HUES48 (cell line): Measurements from ENCODE around the gene SCAF8.

Experiments used
- H3K27ac ChIP-seq: one replicate; pipeline ENCODE4 v1.7.0; 2013; ENCODE audit warnings: low read depth, low read length, inconsistent platforms
- H3K27me3 ChIP-seq: 2 replicates; pipeline ENCODE4 v1.6.1; 2013; ENCODE audit warnings: mild to moderate bottlenecking, low read length; ENCODE audit not compliant: control insufficient read depth, insufficient read depth
- H3K36me3 ChIP-seq: 2 replicates; pipeline ENCODE4 v1.6.1; 2013; ENCODE audit warnings: low read length; ENCODE audit not compliant: control insufficient read depth, insufficient read depth
- H3K4me1 ChIP-seq: 2 replicates; pipeline ENCODE4 v1.6.1; 2013; ENCODE audit warnings: mild to moderate bottlenecking, low read length; ENCODE audit not compliant: control insufficient read depth, insufficient read depth
- H3K4me3 ChIP-seq: 2 replicates; pipeline ENCODE4 v1.5.1; 2013; ENCODE audit warnings: mild to moderate bottlenecking, low read depth, low read length
- H3K9ac ChIP-seq: 2 replicates; pipeline ENCODE4 v1.6.1; 2013; ENCODE audit warnings: mild to moderate bottlenecking, low read depth, low read length, moderate library complexity
- H3K9me3 ChIP-seq: 2 replicates; pipeline ENCODE4 v1.6.1; 2013; ENCODE audit warnings: low read length; ENCODE audit not compliant: control insufficient read depth, insufficient read depth

Gene SCAF8

GRCh38 chr6:154733183-154733625, at the start of gene SCAF8:
SCAF8 (plus strand) TSS chr6:154733416; CDS start chr6:154733901, 485 bp downstream.
- Histone ChIP-seq H3K4me1 (peaks cover 8% of the 10 kb centered on the region), H3K27ac (peak within 1 kb of the TSS; percentile 99), H3K4me3 (peak within 1 kb of the TSS; percentile 73), H3K27me3 (no peaks in the 10 kb centered on the region), H3K9me3 (no peaks in the 10 kb centered on the region), H3K9ac (peak within 1 kb of the TSS; percentile 99), H3K36me3 (0 out of 2 replicates have a peak, but pooled peaks cover 9% of the 10 kb centered on the region)

GRCh38 chr6:154683756-154684523, 49.3 kb upstream of the SCAF8 start:
- Histone ChIP-seq H3K4me3 (no peak overlapping the region), H3K4me1 (no peaks in the 10 kb centered on the region), H3K27me3 (no peaks in the 10 kb centered on the region), H3K9me3 (no peaks in the 10 kb centered on the region; the same call in 1 of the 2 replicates), H3K9ac (no peak overlapping the region), H3K27ac (no peak overlapping the region), H3K36me3 (no peaks in the 10 kb centered on the region)

GRCh38 chr6:154686162-154686561, 47.1 kb upstream of the SCAF8 start:
- Histone ChIP-seq H3K4me3 (no peak overlapping the region), H3K9ac (no peak overlapping the region)

GRCh38 chr6:154689493-154690255, 43.5 kb upstream of the SCAF8 start:
- no peaks in the 10 kb centered on the region for H3K4me1 ChIP-seq
- no peak overlapping the region for H3K27ac ChIP-seq
- no peaks in the 10 kb centered on the region for H3K27me3 ChIP-seq
- H3K9ac ChIP-seq, result no peak overlapping the region
- no peak overlapping the region for H3K4me3 ChIP-seq
- no peaks in the 10 kb centered on the region for H3K36me3 ChIP-seq
- H3K9me3 ChIP-seq, result no peaks in the 10 kb centered on the region; the same call in 1 of the 2 replicates

More at GRCh38 chr6:154686162-154686561, 47.1 kb upstream of the SCAF8 start:
- Histone ChIP-seq H3K27ac (no peak overlapping the region), H3K36me3 (no peaks in the 10 kb centered on the region), H3K27me3 (no peaks in the 10 kb centered on the region), H3K4me1 (no peaks in the 10 kb centered on the region), H3K9me3 (no peaks in the 10 kb centered on the region; the same call in 1 of the 2 replicates)

GRCh38 chr6:154690857-154691256, 42.4 kb upstream of the SCAF8 start:
- H3K27me3 ChIP-seq, result no peaks in the 10 kb centered on the region
- no peak overlapping the region for H3K4me3 ChIP-seq
- no peak overlapping the region for H3K27ac ChIP-seq
- no peaks in the 10 kb centered on the region for H3K36me3 ChIP-seq
- H3K9me3 ChIP-seq, result no peaks in the 10 kb centered on the region; the same call in 1 of the 2 replicates
- H3K9ac ChIP-seq, result no peak overlapping the region
- H3K4me1 ChIP-seq, result no peaks in the 10 kb centered on the region

- no peak overlapping the region for H3K4me3 ChIP-seq
- H3K9me3 ChIP-seq, result no peaks in the 10 kb centered on the region
- no peak overlapping the region for H3K9ac ChIP-seq
- H3K27me3 ChIP-seq, result no peaks in the 10 kb centered on the region
- no peaks in the 10 kb centered on the region for H3K36me3 ChIP-seq
- no peak overlapping the region for H3K27ac ChIP-seq
- H3K4me1 ChIP-seq, result no peaks in the 10 kb centered on the region
These were observed 36.6 kb upstream of the SCAF8 start for GRCh38 chr6:154696661-154697060.

- no peaks in the 10 kb centered on the region for H3K9me3 ChIP-seq
- H3K4me3 ChIP-seq, result no peak overlapping the region
- no peaks in the 10 kb centered on the region for H3K36me3 ChIP-seq
- peaks cover 2% of the 10 kb centered on the region; the same call in 1 of the 2 replicates for H3K4me1 ChIP-seq
- no peak overlapping the region for H3K9ac ChIP-seq
- no peaks in the 10 kb centered on the region for H3K27me3 ChIP-seq
- H3K27ac ChIP-seq, result no peak overlapping the region
These were observed 30.1 kb upstream of the SCAF8 start for GRCh38 chr6:154703124-154703523.

- Histone ChIP-seq H3K9ac (no peak overlapping the region), H3K4me1 (peaks cover 2% of the 10 kb centered on the region; the same call in 1 of the 2 replicates), H3K9me3 (no peaks in the 10 kb centered on the region)
These were observed 27.6 kb upstream of the SCAF8 start for GRCh38 chr6:154705471-154706113.

GRCh38 chr6:154706389-154706788, 26.8 kb upstream of the SCAF8 start:
- Histone ChIP-seq H3K27me3 (no peaks in the 10 kb centered on the region), H3K27ac (no peak overlapping the region), H3K36me3 (no peaks in the 10 kb centered on the region), H3K4me3 (no peak overlapping the region), H3K9ac (no peak overlapping the region), H3K9me3 (no peaks in the 10 kb centered on the region), H3K4me1 (peaks cover 2% of the 10 kb centered on the region; the same call in 1 of the 2 replicates)

More at GRCh38 chr6:154705471-154706113, 27.6 kb upstream of the SCAF8 start:
- Histone ChIP-seq H3K27ac (no peak overlapping the region), H3K4me3 (no peak overlapping the region), H3K36me3 (no peaks in the 10 kb centered on the region), H3K27me3 (no peaks in the 10 kb centered on the region)

- Histone ChIP-seq H3K4me3 (no peak overlapping the region), H3K9ac (no peak overlapping the region), H3K4me1 (no peaks in the 10 kb centered on the region), H3K27ac (no peak overlapping the region), H3K9me3 (no peaks in the 10 kb centered on the region), H3K27me3 (no peaks in the 10 kb centered on the region), H3K36me3 (no peaks in the 10 kb centered on the region)
These were observed 23.6 kb upstream of the SCAF8 start for GRCh38 chr6:154709621-154710020.
